Measurements from ENCODE around the gene MPP1.
A peak's percentile ranks its signal among the peaks of the same experiment; 100 is the strongest.

Gene MPP1

GRCh38 chrX:154812341-154813101 lies 7.2 kb upstream of the MPP1 start:
- DNase-seq: no peak

GRCh38 chrX:154809939-154810665 lies 4.8 kb upstream of the MPP1 start:
- DNase-seq: no peak

- DNase-seq: no peak
Measured at GRCh38 chrX:154806837-154807501, 1.7 kb upstream of the MPP1 start.

GRCh38 chrX:154805696-154806091 lies 409 bp upstream of the MPP1 start:
- DNase-seq: no peak

- DNase-seq: no peak
Measured at GRCh38 chrX:154804261-154804956, 876 bp downstream of the MPP1 start.

GRCh38 chrX:154802947-154803346 lies 2.3 kb downstream of the MPP1 start:
- no peak for DNase-seq

GRCh38 chrX:154800478-154801210 lies 4.6 kb downstream of the MPP1 start:
- DNase-seq: no peak

GRCh38 chrX:154799556-154800348 lies 5.5 kb downstream of the MPP1 start:
- no peak for DNase-seq

- DNase-seq: no peak
Measured at GRCh38 chrX:154797006-154797405, 8.3 kb downstream of the MPP1 start.

GRCh38 chrX:154795016-154795415 lies 10.3 kb downstream of the MPP1 start:
- DNase-seq: no peak

GRCh38 chrX:154793084-154793795 lies 12.0 kb downstream of the MPP1 start:
- DNase-seq: no peak

- DNase-seq: no peak
Measured at GRCh38 chrX:154791939-154792338, 13.3 kb downstream of the MPP1 start.

- no peak for DNase-seq
Measured at GRCh38 chrX:154791467-154791866, 13.8 kb downstream of the MPP1 start.

GRCh38 chrX:154785716-154786115 lies 19.6 kb downstream of the MPP1 start:
- DNase-seq: no peak

- DNase-seq: no peak
Measured at GRCh38 chrX:154784149-154784995, 20.9 kb downstream of the MPP1 start.

GRCh38 chrX:154780968-154781367 lies 24.3 kb downstream of the MPP1 start:
- DNase-seq: no peak

- no peak for DNase-seq
Measured at GRCh38 chrX:154779261-154779660, 26.0 kb downstream of the MPP1 start.

- no peak for DNase-seq
Measured at GRCh38 chrX:154776753-154777152, 28.5 kb downstream of the MPP1 start.

GRCh38 chrX:154775419-154776349 lies 29.6 kb downstream of the MPP1 start:
- DNase-seq: peak; percentile 29

Data from stimulated activated CD4-positive, alpha-beta T cell treated with anti-CD3 and anti-CD28 coated beads, Interleukin-4, amount 100 ng/mL, for 1 hour (primary cell).